Inflammatory macrophage (primary cell): Measurements from ENCODE around the gene SETD3.

Experiments used
- DNase-seq, 2 donors: peaks; one replicate each; pipeline ENCODE4 v3.0.0-alpha.2; 2020 to 2022

SETD3 gene

GRCh38 chr14:99459481-99460100 lies 21.1 kb downstream of the SETD3 start:
- DNase-seq: no peak

GRCh38 chr14:99454246-99454645 lies 26.4 kb downstream of the SETD3 start:
- DNase-seq: no peak

- no peak for DNase-seq
Measured at GRCh38 chr14:99452968-99453367, 27.7 kb downstream of the SETD3 start.

GRCh38 chr14:99451234-99451633 lies 29.4 kb downstream of the SETD3 start:
- no peak for DNase-seq

- no peak for DNase-seq
Measured at GRCh38 chr14:99450266-99450665, 30.4 kb downstream of the SETD3 start.

- DNase-seq: no peak
Measured at GRCh38 chr14:99447739-99448138, 32.9 kb downstream of the SETD3 start.

- DNase-seq: no peak
Measured at GRCh38 chr14:99445931-99446330, 34.7 kb downstream of the SETD3 start.

GRCh38 chr14:99441918-99442317 lies 38.7 kb downstream of the SETD3 start:
- no peak for DNase-seq

GRCh38 chr14:99441157-99441870 lies 39.3 kb downstream of the SETD3 start:
- DNase-seq: no peak

GRCh38 chr14:99440278-99440677 lies 40.4 kb downstream of the SETD3 start:
- no peak for DNase-seq

GRCh38 chr14:99437706-99438105 lies 43.0 kb downstream of the SETD3 start:
- DNase-seq: no peak

- DNase-seq: peak; percentile 28 to 55
Measured at GRCh38 chr14:99436247-99437180, 44.1 kb downstream of the SETD3 start.

- DNase-seq: no peak
Measured at GRCh38 chr14:99435327-99435726, 45.3 kb downstream of the SETD3 start.

GRCh38 chr14:99432485-99432884 lies 48.2 kb downstream of the SETD3 start:
- DNase-seq: no peak

GRCh38 chr14:99431986-99432385 lies 48.7 kb downstream of the SETD3 start:
- no peak for DNase-seq

- DNase-seq: no peak
Measured at GRCh38 chr14:99430491-99430890, 50.2 kb downstream of the SETD3 start.

GRCh38 chr14:99427632-99428300 lies 52.9 kb downstream of the SETD3 start:
- DNase-seq: no peak

GRCh38 chr14:99426813-99427346 lies 53.8 kb downstream of the SETD3 start:
- no peak for DNase-seq

- DNase-seq: no peak
Measured at GRCh38 chr14:99426265-99426664, 54.4 kb downstream of the SETD3 start.

GRCh38 chr14:99425272-99425681 lies 55.4 kb downstream of the SETD3 start:
- DNase-seq: no peak

GRCh38 chr14:99424306-99424877 lies 56.3 kb downstream of the SETD3 start:
- DNase-seq: no peak

GRCh38 chr14:99423434-99423833 lies 57.2 kb downstream of the SETD3 start:
- no peak for DNase-seq
